Hepatic stellate cell (primary cell): ENCODE data around the gene C1orf53.
"Not testable (repeated sequence)": the region's sequence is repeated elsewhere in the genome, so short reads cannot be mapped to it uniquely, and the experiment has no call there.

Experiments used
- DNase-seq: peaks from one replicate; pipeline ENCODE4 v3.0.0; 2011; ENCODE audit warnings: low spot score

The C1orf53 gene

GRCh38 chr1:197920414-197921117 lies 18.1 kb downstream of the C1orf53 start:
- DNase-seq, result no peak

- no peak for DNase-seq
These were observed 19.0 kb downstream of the C1orf53 start for GRCh38 chr1:197921235-197922069.

GRCh38 chr1:197922070-197922390 lies 19.6 kb downstream of the C1orf53 start:
- no peak for DNase-seq

GRCh38 chr1:197923038-197923437 lies 20.6 kb downstream of the C1orf53 start:
- no peak for DNase-seq

- DNase-seq, result no peak
These were observed 22.2 kb downstream of the C1orf53 start for GRCh38 chr1:197924516-197925123.

- no peak for DNase-seq
These were observed 25.7 kb downstream of the C1orf53 start for GRCh38 chr1:197927908-197928665.

- no peak for DNase-seq
These were observed 26.5 kb downstream of the C1orf53 start for GRCh38 chr1:197928849-197929336.

GRCh38 chr1:197933016-197933415 lies 30.6 kb downstream of the C1orf53 start:
- no peak for DNase-seq

- no peak for DNase-seq
These were observed 31.2 kb downstream of the C1orf53 start for GRCh38 chr1:197933647-197934046.

GRCh38 chr1:197937381-197937780 lies 35.0 kb downstream of the C1orf53 start:
- DNase-seq, result no peak

- DNase-seq, result no peak
These were observed 35.5 kb downstream of the C1orf53 start for GRCh38 chr1:197937892-197938291.

- DNase-seq, result not testable (repeated sequence)
These were observed 36.9 kb downstream of the C1orf53 start for GRCh38 chr1:197939159-197939980.

GRCh38 chr1:197942042-197942441 lies 39.6 kb downstream of the C1orf53 start:
- DNase-seq, result no peak

- no peak for DNase-seq
These were observed 42.1 kb downstream of the C1orf53 start for GRCh38 chr1:197944485-197944884.

- DNase-seq, result no peak
These were observed 46.8 kb downstream of the C1orf53 start for GRCh38 chr1:197948926-197949899.

GRCh38 chr1:197951089-197951488 lies 48.7 kb downstream of the C1orf53 start:
- no peak for DNase-seq

GRCh38 chr1:197951617-197952175 lies 49.3 kb downstream of the C1orf53 start:
- no peak for DNase-seq

- not testable (repeated sequence) for DNase-seq
These were observed 51.0 kb downstream of the C1orf53 start for GRCh38 chr1:197953472-197953871.

- no peak for DNase-seq
These were observed 52.4 kb downstream of the C1orf53 start for GRCh38 chr1:197954718-197955418.
